DND-41 (cell line): Measurements from ENCODE around the gene TMEM163.

Experiments used
- EZH2 ChIP-seq: IDR thresholded peaks from 3 replicates; pipeline ENCODE4 v1.6.1; 2012; ENCODE audit warnings: borderline replicate concordance, low read depth, mild to moderate bottlenecking, moderate library complexity, low read length, inconsistent platforms; ENCODE audit not compliant: severe bottlenecking
- TF ChIP-seq, protein P1 (sequence below): IDR thresholded peaks from 2 replicates; pipeline ENCODE4 v1.5.1; 2012; ENCODE audit warnings: borderline replicate concordance, low read length, moderate library complexity, mild to moderate bottlenecking; ENCODE audit not compliant: poor library complexity, severe bottlenecking; ENCODE audit errors: extremely low read depth

DNA sequence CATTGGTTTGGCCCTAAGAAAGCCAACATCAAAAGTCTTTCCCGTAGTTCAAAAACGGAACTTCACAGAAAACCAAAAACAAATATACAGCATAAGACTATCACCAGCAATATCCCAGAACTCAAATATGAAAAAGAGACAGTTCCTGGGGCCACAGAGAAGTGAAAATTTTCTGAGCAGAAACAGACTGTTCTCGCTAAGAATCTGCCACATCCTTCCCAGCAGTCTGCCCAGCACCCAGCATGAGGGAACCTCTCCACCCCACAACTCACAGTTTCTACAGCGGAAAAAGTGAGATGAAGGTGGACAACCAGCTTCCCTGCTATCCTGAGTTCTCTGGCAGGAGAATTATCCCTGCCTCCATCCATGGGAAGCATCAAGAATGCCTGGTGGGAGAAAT is 26.7 kb upstream of the TMEM163 start:
- TF ChIP-seq, protein P1, sequence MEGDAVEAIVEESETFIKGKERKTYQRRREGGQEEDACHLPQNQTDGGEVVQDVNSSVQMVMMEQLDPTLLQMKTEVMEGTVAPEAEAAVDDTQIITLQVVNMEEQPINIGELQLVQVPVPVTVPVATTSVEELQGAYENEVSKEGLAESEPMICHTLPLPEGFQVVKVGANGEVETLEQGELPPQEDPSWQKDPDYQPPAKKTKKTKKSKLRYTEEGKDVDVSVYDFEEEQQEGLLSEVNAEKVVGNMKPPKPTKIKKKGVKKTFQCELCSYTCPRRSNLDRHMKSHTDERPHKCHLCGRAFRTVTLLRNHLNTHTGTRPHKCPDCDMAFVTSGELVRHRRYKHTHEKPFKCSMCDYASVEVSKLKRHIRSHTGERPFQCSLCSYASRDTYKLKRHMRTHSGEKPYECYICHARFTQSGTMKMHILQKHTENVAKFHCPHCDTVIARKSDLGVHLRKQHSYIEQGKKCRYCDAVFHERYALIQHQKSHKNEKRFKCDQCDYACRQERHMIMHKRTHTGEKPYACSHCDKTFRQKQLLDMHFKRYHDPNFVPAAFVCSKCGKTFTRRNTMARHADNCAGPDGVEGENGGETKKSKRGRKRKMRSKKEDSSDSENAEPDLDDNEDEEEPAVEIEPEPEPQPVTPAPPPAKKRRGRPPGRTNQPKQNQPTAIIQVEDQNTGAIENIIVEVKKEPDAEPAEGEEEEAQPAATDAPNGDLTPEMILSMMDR: no peak
- no peak for TF ChIP-seq EZH2
